Thyroid gland (tissue), 4 donors: Measurements from ENCODE around the gene CDKN3.

Experiments used
- CTCF ChIP-seq, 6 experiments: fragments of 200-600 bp in 3 of 6; fragments of 450-650 bp in 3 of 6; sonication (generic) in 3 of 6; IDR thresholded peaks; one replicate each; pipeline ENCODE4 v1.5.1; 2016 to 2019; ENCODE audit warnings: antibody characterized with exemption in 6 of 6, mild to moderate bottlenecking in 2 of 6, inconsistent platforms in 1 of 6, moderate library complexity in 1 of 6
- POLR2A ChIP-seq, 2 donors: fragments of 450-650 bp; IDR thresholded peaks; one replicate each; pipeline ENCODE4 v1.6.1; 2017; ENCODE audit warnings: antibody characterized with exemption in 2 of 2, mild to moderate bottlenecking in 2 of 2, moderate library complexity in 1 of 2

GRCh38 chr14:54349713-54350112 is 47.1 kb upstream of the CDKN3 start:
- TF ChIP-seq CTCF (IDR thresholded peaks at IDR 0.05) (no peak), POLR2A (IDR thresholded peaks at IDR 0.05) (no peak)
